ENCODE measurements around the gene AKIP1. TPM values are rescaled to one million over a fixed set of nuclear protein-coding genes. Genes with fewer than 3 reads are reported as not detected.

The AKIP1 gene
- total RNA-seq, 1 experiment from 2014 or later: 85.2 TPM

DNA sequence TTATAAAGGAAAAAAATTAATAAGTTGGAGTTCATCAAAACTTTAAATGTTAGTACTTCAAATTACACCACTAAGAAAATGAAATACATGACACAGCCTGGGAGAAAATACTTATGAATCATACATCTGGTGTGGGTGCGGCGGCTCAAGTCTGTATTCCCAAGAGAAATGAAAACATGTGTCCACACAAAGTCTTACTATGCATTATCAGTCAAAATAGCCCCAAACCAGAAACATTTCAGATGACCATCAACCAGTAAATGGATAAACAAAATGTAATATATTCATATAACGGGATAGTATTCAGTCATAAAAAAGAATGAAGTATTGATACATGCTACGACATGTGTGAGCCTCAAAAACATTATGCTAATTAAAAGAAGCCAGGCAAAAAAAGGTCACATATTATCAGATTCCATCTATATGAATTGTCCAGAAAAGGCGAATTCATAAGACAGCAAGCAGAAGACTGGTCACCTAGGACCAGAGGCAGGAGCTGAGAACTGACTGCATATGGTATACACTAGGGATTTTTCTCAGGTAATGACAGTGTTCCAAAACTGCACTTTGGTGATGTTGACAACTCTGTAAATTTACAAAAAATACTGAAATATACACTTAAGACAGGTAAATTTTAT lies 5.3 kb upstream of the AKIP1 start:
- Histone ChIP-seq H3K27ac (ENCODE audit: low read length) (no peak overlapping the region), H3K9me3 (ENCODE audit: control insufficient read depth, insufficient read depth, low read depth, low read length) (no peaks in the 10 kb centered on the region), H3K4me1 (ENCODE audit: control insufficient read depth, insufficient read depth, low read length) (peaks cover 8% of the 10 kb centered on the region), H3K36me3 (ENCODE audit: control insufficient read depth, insufficient read depth, low read length) (no peaks in the 10 kb centered on the region), H3K27me3 (ENCODE audit: control insufficient read depth, insufficient read depth, low read length) (no peaks in the 10 kb centered on the region), H3K4me3 (ENCODE audit: low read depth in 2 of 2, low read length in 2 of 2) (no peak overlapping the region)
- intact Hi-C loops (cut with micrococcal nuclease; ENCODE audit: unreplicated experiment): no loop called here
- no peak for TF ChIP-seq TCF7L2 (IDR thresholded peaks at IDR 0.05; ENCODE audit: low read depth, low read length)
- TF ChIP-seq, protein P1, sequence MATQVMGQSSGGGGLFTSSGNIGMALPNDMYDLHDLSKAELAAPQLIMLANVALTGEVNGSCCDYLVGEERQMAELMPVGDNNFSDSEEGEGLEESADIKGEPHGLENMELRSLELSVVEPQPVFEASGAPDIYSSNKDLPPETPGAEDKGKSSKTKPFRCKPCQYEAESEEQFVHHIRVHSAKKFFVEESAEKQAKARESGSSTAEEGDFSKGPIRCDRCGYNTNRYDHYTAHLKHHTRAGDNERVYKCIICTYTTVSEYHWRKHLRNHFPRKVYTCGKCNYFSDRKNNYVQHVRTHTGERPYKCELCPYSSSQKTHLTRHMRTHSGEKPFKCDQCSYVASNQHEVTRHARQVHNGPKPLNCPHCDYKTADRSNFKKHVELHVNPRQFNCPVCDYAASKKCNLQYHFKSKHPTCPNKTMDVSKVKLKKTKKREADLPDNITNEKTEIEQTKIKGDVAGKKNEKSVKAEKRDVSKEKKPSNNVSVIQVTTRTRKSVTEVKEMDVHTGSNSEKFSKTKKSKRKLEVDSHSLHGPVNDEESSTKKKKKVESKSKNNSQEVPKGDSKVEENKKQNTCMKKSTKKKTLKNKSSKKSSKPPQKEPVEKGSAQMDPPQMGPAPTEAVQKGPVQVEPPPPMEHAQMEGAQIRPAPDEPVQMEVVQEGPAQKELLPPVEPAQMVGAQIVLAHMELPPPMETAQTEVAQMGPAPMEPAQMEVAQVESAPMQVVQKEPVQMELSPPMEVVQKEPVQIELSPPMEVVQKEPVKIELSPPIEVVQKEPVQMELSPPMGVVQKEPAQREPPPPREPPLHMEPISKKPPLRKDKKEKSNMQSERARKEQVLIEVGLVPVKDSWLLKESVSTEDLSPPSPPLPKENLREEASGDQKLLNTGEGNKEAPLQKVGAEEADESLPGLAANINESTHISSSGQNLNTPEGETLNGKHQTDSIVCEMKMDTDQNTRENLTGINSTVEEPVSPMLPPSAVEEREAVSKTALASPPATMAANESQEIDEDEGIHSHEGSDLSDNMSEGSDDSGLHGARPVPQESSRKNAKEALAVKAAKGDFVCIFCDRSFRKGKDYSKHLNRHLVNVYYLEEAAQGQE (IDR thresholded peaks at IDR 0.05; ENCODE audit: insufficient read depth in 1 of 2, low read depth in 2 of 2, low read length in 1 of 2): no peak
- no peak for TF ChIP-seq POLR2AphosphoS5 (IDR thresholded peaks at IDR 0.05; ENCODE audit: low read depth, low read length)
- TF ChIP-seq SIN3A (IDR thresholded peaks at IDR 0.05; ENCODE audit: borderline replicate concordance, insufficient read depth, low read depth, low read length): no peak
- TF ChIP-seq, protein P2, sequence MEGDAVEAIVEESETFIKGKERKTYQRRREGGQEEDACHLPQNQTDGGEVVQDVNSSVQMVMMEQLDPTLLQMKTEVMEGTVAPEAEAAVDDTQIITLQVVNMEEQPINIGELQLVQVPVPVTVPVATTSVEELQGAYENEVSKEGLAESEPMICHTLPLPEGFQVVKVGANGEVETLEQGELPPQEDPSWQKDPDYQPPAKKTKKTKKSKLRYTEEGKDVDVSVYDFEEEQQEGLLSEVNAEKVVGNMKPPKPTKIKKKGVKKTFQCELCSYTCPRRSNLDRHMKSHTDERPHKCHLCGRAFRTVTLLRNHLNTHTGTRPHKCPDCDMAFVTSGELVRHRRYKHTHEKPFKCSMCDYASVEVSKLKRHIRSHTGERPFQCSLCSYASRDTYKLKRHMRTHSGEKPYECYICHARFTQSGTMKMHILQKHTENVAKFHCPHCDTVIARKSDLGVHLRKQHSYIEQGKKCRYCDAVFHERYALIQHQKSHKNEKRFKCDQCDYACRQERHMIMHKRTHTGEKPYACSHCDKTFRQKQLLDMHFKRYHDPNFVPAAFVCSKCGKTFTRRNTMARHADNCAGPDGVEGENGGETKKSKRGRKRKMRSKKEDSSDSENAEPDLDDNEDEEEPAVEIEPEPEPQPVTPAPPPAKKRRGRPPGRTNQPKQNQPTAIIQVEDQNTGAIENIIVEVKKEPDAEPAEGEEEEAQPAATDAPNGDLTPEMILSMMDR (IDR thresholded peaks at IDR 0.05): no peak
- in situ Hi-C loops (cut with HindIII; ENCODE audit: low pct_unique_long_range_greater_than_20kb, low sequenced_read_pairs): no loop called here
- BruUV-seq (replicated peaks): no TSS peak
- ATAC-seq (no peak), DNase-seq (ENCODE audit: low read depth, low spot score) (no peak)
- ChIA-PET CTCF (no interaction called here), POLR2A (no interaction called here)

DNA sequence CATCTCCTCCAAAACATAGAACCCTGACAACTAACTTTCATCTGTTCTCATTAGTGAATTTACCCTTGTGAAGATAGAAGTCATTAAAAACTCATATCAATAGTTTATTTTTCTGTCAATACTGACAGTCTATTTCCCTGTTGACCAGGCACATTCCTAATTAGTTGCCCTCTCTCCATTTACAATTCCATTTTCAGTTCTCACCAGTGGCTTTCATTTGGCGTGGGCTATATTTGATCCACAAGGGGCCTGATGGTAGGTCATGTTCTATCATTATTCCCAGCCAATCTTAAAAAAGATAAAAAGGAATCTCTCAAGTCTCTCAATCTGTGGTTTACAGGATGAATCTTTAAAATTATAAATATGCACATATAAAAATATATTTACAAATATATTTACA lies 3.9 kb upstream of the AKIP1 start:
- H3K4me3 ChIP-seq (ENCODE audit: low read depth in 2 of 2, low read length in 2 of 2): no peak overlapping the region
- in situ Hi-C loops (cut with HindIII; ENCODE audit: low pct_unique_long_range_greater_than_20kb, low sequenced_read_pairs): no loop called here
- H3K27me3 ChIP-seq (ENCODE audit: control insufficient read depth, insufficient read depth, low read length): no peaks in the 10 kb centered on the region
- H3K9me3 ChIP-seq (ENCODE audit: control insufficient read depth, insufficient read depth, low read depth, low read length): no peaks in the 10 kb centered on the region
- BruUV-seq (replicated peaks): no TSS peak
- H3K36me3 ChIP-seq (ENCODE audit: control insufficient read depth, insufficient read depth, low read length): no peaks in the 10 kb centered on the region
- no peak overlapping the region; the same call in 1 of the 2 replicates for H3K27ac ChIP-seq (ENCODE audit: low read length)
- ChIA-PET CTCF (no interaction called here), POLR2A (interaction anchor here (0.6 kb wide), 1 partner anchor 36 kb away, joined by 3 read pairs; no protein-coding TSS in a partner anchor)
- DNase-seq (ENCODE audit: low read depth, low spot score): no peak
- peaks cover 9% of the 10 kb centered on the region for H3K4me1 ChIP-seq (ENCODE audit: control insufficient read depth, insufficient read depth, low read length)
- TF ChIP-seq, protein P1 (IDR thresholded peaks at IDR 0.05; ENCODE audit: insufficient read depth in 1 of 2, low read depth in 2 of 2, low read length in 1 of 2): no peak
- TF ChIP-seq POLR2AphosphoS5 (IDR thresholded peaks at IDR 0.05; ENCODE audit: low read depth, low read length): no peak
- TF ChIP-seq, protein P2 (IDR thresholded peaks at IDR 0.05): no peak
- no peak for TF ChIP-seq SIN3A (IDR thresholded peaks at IDR 0.05; ENCODE audit: borderline replicate concordance, insufficient read depth, low read depth, low read length)
- no peak for TF ChIP-seq TCF7L2 (IDR thresholded peaks at IDR 0.05; ENCODE audit: low read depth, low read length)
- intact Hi-C loops (cut with micrococcal nuclease; ENCODE audit: unreplicated experiment): no loop called here
- ATAC-seq: no peak

Measured in Panc1 (cell line).